ENCODE data around the gene FXYD6.
A peak's percentile ranks its signal among the peaks of the same experiment; 100 is the strongest.
"Not testable (repeated sequence)": the region's sequence is repeated elsewhere in the genome, so short reads cannot be mapped to it uniquely, and the experiment has no call there.

The FXYD6 gene

DNA sequence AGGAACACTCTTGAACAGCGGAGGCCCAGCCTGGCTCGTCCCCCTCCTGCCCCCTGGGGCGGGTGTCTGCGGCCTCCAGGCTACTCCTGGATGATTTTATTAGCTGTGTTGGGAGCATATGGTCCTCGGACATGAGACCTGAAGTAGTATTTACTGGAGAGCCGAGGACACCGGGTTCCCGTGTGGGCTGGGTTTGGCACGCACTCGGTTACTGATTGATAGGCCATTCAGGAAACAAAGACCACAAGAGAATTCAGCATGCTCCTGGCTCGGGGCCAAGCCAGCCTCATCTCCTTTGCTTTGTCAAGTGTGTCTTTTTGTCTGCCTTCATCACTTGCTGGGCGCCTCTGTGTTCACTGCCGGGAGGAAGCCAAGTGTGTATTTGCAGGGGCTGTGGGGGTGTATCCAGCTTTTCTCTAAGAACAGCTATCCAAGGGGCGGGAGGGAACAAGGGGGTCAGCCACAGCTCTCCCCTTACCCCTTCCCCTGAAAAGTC, 61.6 kb downstream of the FXYD6 start:
- DNase-seq = peak; percentile 91

DNA sequence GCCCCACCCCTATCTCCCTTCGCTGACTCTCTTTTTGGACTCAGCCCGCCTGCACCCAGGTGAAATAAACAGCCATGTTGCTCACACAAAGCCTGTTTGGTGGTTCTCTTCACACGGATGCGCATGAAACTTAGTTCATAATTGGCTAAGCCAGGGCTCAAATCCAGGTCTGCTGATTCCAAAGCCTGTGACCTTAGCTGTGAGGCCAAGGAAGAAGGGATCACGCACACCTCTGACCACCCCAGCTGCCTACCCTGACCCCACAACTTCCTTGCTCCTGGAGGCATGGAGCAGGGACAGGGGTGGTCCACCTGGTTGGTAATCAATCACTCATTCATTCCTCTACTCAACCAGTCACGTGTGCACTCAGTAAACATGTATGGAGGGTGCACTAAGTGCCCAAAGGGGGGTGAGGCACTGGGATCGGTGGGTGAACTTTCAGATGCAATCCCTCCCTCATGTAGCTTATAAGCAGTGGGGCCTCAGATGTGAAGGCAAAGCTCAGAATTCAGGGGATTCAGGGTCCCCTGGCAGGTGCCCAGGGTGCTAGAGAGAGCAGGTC, 62.2 kb downstream of the FXYD6 start:
- peak; percentile 91 for DNase-seq

GRCh38 chr11:117810056-117810451, 66.4 kb downstream of the FXYD6 start:
- DNase-seq = not testable (repeated sequence)

DNA sequence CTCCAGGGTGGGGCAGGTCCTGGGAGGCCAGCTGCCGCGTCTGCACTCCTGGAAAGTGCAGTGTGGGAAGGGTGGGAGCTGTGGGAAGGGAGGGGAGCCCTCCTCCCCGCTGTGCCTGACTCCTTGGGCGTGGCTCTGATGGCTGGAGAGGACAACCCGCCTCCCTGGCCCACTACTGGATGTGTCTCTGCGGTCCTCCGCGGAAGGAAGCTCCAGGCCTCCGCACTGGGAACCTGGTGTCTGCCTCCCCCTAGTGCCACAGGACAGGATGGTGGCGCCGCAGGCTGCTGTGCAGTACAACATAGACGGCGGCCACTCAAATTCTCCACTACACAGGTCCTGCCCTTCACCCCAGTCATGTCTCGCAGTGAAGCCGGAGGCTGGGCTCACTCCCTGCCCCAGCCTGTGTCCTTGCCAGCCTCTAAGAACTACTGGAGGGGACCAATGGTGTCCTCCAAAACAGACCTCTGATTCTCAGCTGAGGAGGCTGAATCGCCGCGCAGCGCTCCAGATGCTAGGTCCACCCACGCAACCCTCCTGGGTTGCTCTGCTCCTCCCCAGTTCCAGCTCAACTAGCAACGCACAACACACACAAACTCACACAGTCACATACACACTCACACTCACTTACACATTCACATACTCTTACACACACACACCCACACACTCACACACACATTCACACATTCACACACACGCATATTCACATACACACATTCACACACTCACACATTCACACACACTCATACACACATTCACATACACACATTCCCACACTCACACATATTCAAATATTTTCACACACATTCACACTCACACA, 67.0 kb downstream of the FXYD6 start:
- DNase-seq = no peak

GRCh38 chr11:117808784-117809183, 67.7 kb downstream of the FXYD6 start:
- no peak for DNase-seq

DNA sequence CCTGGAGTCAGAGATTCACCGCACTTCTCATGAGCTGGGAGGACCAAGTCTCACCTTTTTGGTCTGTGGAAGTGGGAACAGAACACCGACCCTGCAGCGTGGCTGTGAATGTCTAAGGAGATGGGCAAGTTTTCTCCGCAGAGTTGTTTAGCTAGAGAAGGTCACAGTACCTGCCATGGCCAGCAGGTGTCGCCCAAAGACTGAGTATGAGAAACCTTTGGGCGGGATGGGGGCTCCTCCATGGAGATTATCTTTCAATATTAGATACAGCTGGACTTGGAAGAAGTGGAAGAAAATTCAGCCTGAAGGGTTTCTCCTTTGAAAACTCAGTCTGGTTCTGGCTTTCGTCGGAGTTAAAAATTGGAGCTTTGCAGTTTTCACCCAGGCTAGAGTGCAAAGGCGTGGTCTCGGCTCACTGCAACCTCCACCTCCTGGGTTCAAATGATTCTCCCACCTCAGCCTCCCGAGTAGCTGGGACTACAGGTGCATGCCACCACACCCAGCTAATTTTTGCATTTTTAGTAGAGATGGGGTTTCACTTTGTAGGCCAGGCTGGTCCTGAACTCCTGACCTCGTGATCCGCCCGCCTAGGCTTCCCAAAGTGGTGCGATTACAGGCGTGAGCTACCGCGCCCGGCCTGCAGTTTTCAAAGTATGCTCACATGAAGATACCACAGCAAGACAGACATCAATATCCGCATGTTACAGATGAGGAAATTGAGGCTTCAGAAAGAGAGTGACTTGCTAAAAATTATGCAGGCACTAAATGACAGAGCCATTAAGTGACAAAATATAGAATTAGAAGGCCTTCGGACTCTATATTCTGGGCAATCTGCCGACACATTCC, 68.8 kb downstream of the FXYD6 start:
- no peak for DNase-seq

- DNase-seq = no peak
Observed at GRCh38 chr11:117806846-117807245, 69.6 kb downstream of the FXYD6 start.

GRCh38 chr11:117805045-117805444, 71.4 kb downstream of the FXYD6 start:
- no peak for DNase-seq

DNA sequence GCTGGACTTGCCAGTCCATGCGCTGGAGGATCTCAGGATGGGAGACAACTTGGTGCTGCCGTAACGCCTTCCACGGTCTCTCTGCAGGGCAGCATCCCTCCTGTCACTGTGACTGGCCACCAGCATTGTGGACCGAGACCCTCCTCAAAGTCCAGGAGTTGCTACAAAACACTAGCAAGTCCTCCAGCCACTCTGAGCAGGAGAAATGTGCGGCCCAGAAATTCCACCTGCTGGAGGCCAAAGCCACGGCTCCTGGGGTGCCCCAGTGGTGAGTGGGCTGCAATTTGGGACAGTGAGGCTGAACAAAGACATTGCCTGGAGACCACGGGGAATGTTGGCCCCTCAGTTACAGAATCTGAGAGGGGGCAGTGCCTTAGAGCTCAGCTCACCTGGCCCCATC, 72.6 kb downstream of the FXYD6 start:
- no peak for DNase-seq

GRCh38 chr11:117799634-117800033, 76.8 kb downstream of the FXYD6 start:
- no peak for DNase-seq

DNA sequence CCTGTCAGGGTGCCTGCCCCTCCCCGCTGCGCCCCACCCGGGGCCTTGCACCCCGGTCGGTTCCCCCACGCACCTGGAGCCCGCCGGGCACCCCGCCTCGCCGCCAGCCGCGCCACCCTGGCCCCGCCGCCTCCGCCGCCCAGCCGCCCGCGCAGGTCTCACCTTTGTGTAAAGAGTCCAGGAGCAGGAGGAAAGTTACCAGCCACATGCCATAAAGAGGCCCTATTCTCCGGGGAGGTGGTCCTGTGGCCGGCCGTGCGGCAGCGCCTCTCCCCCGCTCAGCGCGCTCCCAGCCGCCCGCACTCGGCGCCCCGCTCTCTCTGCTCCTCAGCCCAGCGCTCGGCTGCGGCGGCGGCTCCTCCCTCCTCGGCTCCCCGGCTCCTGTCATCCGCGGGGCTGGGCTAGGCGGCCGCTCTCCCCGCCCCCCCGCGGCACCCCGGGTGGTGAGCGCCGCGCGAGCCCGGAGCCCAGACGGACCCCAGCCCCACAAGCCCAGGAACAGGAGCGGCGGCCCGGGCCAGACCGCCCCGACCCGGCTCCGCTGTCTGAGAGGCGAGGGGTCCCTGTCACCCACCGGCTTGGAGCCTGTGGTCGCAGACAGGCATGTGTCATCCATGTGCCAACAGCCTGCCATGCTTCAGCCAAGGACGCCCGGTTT, 79.5 kb downstream of the FXYD6 start, which contains the start of gene DSCAML1:
Gene DSCAML1, minus strand, starts transcription at position 345 of the 658 bp plus-strand sequence. Its CDS starts 137 bp downstream, at position 208.
- DNase-seq = no peak

DNA sequence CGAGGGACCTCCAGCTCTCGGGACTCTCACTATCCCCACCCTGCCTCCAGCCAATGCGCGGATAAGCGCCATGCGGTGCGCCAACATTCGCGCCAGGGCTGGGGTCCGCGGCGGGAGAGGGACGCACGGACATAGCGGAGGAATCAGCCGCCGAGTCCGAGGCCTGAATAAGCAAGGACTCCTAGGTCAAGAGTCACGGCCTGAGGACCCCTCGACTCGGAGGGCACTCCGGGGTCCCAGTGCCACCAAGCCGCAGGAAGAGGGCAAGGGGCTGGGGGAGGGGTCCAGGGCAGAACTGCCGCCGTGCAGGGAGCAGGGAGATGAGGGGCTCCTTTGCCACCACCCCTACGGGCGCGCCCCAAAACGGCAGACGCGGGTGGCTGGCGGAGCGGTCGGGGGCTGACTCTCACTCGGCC, 80.0 kb downstream of the FXYD6 start:
- no peak for DNase-seq

DNA sequence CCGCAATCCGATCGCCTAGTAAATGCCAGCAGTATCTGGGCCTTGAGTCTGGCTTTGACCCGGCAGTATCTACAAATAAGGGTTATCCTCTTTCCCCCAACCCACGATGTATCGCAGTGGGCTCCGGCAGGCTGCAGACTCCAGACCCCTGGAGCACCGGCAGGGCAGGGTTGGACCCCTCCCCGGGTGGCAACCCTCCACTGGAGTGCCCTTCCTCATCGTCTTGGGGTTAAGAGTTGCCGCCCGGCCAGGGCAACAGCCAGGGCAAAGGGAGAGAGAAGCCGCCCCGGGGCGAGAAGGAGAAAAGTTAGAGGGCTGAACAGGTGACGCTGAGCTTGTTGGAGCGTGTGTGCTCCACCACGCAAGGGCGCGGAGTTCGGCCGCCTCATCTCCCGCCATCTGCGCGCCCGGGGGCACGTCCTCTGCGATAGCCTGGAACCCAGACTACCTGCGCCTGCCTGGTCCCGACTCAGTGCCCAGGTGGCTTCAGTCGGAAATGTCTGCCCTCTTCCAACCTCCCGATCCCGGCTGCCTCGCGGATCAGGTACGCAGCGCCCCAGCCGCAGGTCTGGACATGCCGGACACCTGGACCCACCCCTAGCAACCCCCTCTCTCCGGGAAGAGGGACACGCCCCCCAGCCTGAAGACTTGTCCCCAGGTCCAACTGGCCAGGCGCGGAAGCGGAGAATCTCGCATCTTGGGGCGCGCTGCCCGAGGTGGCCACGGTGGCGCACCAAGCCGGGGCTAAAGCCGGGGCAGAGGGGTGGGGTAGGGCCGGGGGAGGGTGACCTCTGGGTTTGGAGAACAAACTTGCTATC, 80.6 kb downstream of the FXYD6 start:
- no peak for DNase-seq

GRCh38 chr11:117794772-117795629, 81.5 kb downstream of the FXYD6 start:
- no peak for DNase-seq

DNA sequence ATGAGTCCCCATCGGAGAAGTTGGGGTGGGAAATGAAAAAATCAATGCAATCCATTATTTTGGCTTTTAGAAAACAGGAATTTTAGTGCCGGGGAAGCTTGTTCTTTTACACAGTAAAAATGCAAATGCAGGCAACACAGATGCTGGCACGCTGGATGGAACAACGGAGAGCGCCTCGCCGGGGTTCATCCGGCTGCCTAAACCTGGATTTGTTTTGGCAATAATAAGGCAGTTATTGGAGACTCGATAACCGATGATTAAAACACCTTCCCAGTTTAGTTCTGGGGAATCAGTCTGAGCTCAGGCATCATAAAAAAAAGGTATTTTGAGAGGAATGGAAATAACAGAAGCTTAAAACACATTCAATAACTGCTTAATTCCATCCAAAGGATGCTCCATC, 82.3 kb downstream of the FXYD6 start:
- DNase-seq = no peak

DNA sequence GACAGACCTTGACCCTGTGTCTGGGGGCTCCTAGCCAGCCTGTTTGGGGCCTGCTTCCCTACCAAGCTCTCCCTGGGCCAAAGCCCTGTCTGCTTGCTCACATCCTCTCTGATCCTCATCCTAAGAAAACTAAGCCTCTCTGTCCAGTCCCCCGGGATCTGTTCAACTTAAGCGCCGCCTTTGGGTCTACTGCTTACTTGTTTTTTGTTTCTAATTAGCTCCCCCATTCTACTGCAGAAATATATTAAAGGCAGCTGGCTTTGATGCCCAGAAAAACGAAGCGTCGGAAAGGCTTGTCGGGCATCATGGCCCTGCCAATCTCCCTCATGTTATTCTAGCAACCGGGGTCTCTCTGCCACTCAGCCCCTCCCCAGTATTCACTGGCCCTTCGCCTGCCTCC, 82.9 kb downstream of the FXYD6 start:
- DNase-seq = no peak

- no peak for DNase-seq
Observed at GRCh38 chr11:117792992-117793391, 83.5 kb downstream of the FXYD6 start.

GRCh38 chr11:117792241-117792640, 84.2 kb downstream of the FXYD6 start:
- peak; percentile 91 for DNase-seq

GRCh38 chr11:117790279-117790678, 86.2 kb downstream of the FXYD6 start:
- DNase-seq = no peak

- DNase-seq = no peak
Observed at GRCh38 chr11:117789241-117789640, 87.2 kb downstream of the FXYD6 start.

Data from NCI-H2029 treated with DMSO at 0.1 percent for 48 hours (cell line).